Stimulated activated CD4-positive, alpha-beta T cell treated with anti-CD3 and anti-CD28 coated beads, Interleukin-12 subunit alpha, Interleukin-12 subunit beta, amount 100 ng/mL, for 48 hours (primary cell): ENCODE data around the gene RUSC1.
A peak's percentile ranks its signal among the peaks of the same experiment; 100 is the strongest.
"Not testable (repeated sequence)": the region's sequence is repeated elsewhere in the genome, so short reads cannot be mapped to it uniquely, and the experiment has no call there.

ENCODE experiments used
- DNase-seq, 3 donors: peaks; one replicate each; pipeline ENCODE4 v3.0.0-alpha.2; 2020; ENCODE audit warnings: low read depth in 2 of 3, low spot score in 1 of 3

The RUSC1 gene

GRCh38 chr1:155322953-155323728 is 2.4 kb downstream of the RUSC1 start:
- peak; percentile 67 to 87 (median 86) for DNase-seq

GRCh38 chr1:155323729-155324036 is 3.0 kb downstream of the RUSC1 start:
- peak; percentile 72 to 80 (median 75) for DNase-seq

- DNase-seq = peak; percentile 87 to 97 (median 89)
Observed at GRCh38 chr1:155324037-155324716, 3.5 kb downstream of the RUSC1 start.

- no peak for DNase-seq
Observed at GRCh38 chr1:155324717-155325602, 4.3 kb downstream of the RUSC1 start.

- no peak for DNase-seq
Observed at GRCh38 chr1:155325603-155325893, 4.9 kb downstream of the RUSC1 start.

- no peak for DNase-seq
Observed at GRCh38 chr1:155326020-155326526, 5.4 kb downstream of the RUSC1 start.

GRCh38 chr1:155326631-155327037 is 5.9 kb downstream of the RUSC1 start:
- DNase-seq = no peak

- DNase-seq = no peak
Observed at GRCh38 chr1:155327981-155328380, 7.3 kb downstream of the RUSC1 start.

GRCh38 chr1:155328856-155329255 is 8.2 kb downstream of the RUSC1 start:
- not testable (repeated sequence) for DNase-seq

GRCh38 chr1:155329980-155330598 is 9.4 kb downstream of the RUSC1 start:
- no peak for DNase-seq

GRCh38 chr1:155334962-155335361 is 14.3 kb downstream of the RUSC1 start:
- no peak for DNase-seq

- DNase-seq = no peak
Observed at GRCh38 chr1:155339515-155340097, 18.9 kb downstream of the RUSC1 start.

- DNase-seq = no peak
Observed at GRCh38 chr1:155342842-155343241, 22.1 kb downstream of the RUSC1 start.

- DNase-seq = no peak
Observed at GRCh38 chr1:155352631-155353030, 31.9 kb downstream of the RUSC1 start.

- DNase-seq = no peak
Observed at GRCh38 chr1:155360051-155360450, 39.4 kb downstream of the RUSC1 start.

GRCh38 chr1:155379180-155379579 is 58.5 kb downstream of the RUSC1 start:
- DNase-seq = no peak

GRCh38 chr1:155379631-155380090 is 59.0 kb downstream of the RUSC1 start:
- no peak for DNase-seq
